Ovary (tissue), 9 donors: Measurements from ENCODE around the gene MAN1C1. TPM values are rescaled to one million over a fixed set of nuclear protein-coding genes. Genes with fewer than 3 reads are reported as not detected.

Experiments used
- DNase-seq, 5 donors: peaks; one replicate each; pipeline ENCODE4 v3.0.0-alpha.2; 2019 to 2020
- H3K27ac ChIP-seq, 2 donors: fragments of 200-600 bp; one replicate each; pipeline versions ENCODE4 v1.5.1 to v1.8.0; 2019 to 2022
- H3K27me3 ChIP-seq: fragments of 200-600 bp; one replicate; pipeline ENCODE4 v1.8.0; 2022
- H3K36me3 ChIP-seq: fragments of 200-600 bp; sonication (generic); one replicate; pipeline ENCODE4 v1.5.1; 2019
- H3K4me1 ChIP-seq: one replicate; pipeline ENCODE4 v1.8.1; 2013; ENCODE audit warnings: mild to moderate bottlenecking, moderate library complexity; ENCODE audit not compliant: insufficient read depth
- H3K4me3 ChIP-seq: fragments of 200-600 bp; sonication (generic); one replicate; pipeline ENCODE4 v1.5.1; 2017
- H3K9me3 ChIP-seq, 2 donors: fragments of 200-600 bp in 1 of 2; sonication (generic) in 1 of 2; one replicate each; pipeline versions ENCODE4 v1.5.1 to v1.8.1; 2013 to 2019; ENCODE audit warnings: mild to moderate bottlenecking in 1 of 2, moderate library complexity in 1 of 2
- EP300 ChIP-seq: sonication (generic); formaldehyde crosslinking; IDR thresholded peaks from one replicate; pipeline ENCODE4 v1.6.1; 2017; ENCODE audit warnings: antibody characterized with exemption
- POLR2A ChIP-seq: fragments of 450-650 bp; IDR thresholded peaks from one replicate; pipeline ENCODE4 v1.6.1; 2017; ENCODE audit warnings: antibody characterized with exemption, mild to moderate bottlenecking, moderate library complexity
- WGBS, 3 donors: extraction: QIAGEN DNeasy Blood & Tissue Kit in 1 of 3; methylation state at CpG; one replicate each; pipeline versions ENCODE4 v1.1.5 to v1.1.7; 2013 to 2017; 5-methylcytosine and 5-hydroxymethylcytosine counted together
- intact Hi-C, 4 donors: fragments of 100-400 bp; cut with DNase I; formaldehyde crosslinking; loops; one replicate each; pipeline versions ENCODE4 v1.11.0 to v1.15.1; 2022 to 2023
- polyA plus RNA-seq, 2 donors: library from polyadenylated mRNA; stranded (reverse); fragments of 200-250 nt in 1 of 2; fragments of 350-450 nt in 1 of 2; fragmentation: Illumina TruSeq in 1 of 2; extraction: RNeasy Lipid Tissue Mini Kit (QIAGEN cat#74804) in 1 of 2; gene quantifications; one replicate each; pipeline ENCODE4 v1.2.3, GENCODE V29; 2013 to 2014
- total RNA-seq, 7 donors: library from RNA; depleted of rRNA in 2 of 7; stranded (reverse); fragments of >200 nt in 2 of 7; fragmentation: NEBNext Ultra II Directional in 3 of 7; extraction: Animal tissue kit (Norgen Biotek cat#: 25700) in 3 of 7; gene quantifications; one replicate each; pipeline versions ENCODE4 v1.1.0 to v1.2.4, GENCODE V29; 2016 to 2023
- TF ChIP-seq, protein P1 (sequence below), 3 donors: fragments of 450-650 bp in 2 of 3; fragments of 200-600 bp in 1 of 3; IDR thresholded peaks; one replicate each; pipeline versions ENCODE4 v1.5.1 to v1.8.0; 2016 to 2022; ENCODE audit warnings: antibody characterized with exemption in 3 of 3, mild to moderate bottlenecking in 1 of 3
- donor health status: DM: no; HTN: no; CAD: no; lungs with moderate emphysema.
- donor health status: DM: no; HTN: no; CAD: no.
- donor health status: Bipolar disorder and iron deficiency.
- donor health status: DM: yes; HTN: yes; CAD: no.
- donor health status: DM: no; HTN: no; CAD: no.
- donor health status: DM: yes; HTN: yes; CAD: no.

MAN1C1 gene
- total and polyA plus RNA-seq, 9 donors: 18.0 to 59.2 (median 33.1) TPM

DNA sequence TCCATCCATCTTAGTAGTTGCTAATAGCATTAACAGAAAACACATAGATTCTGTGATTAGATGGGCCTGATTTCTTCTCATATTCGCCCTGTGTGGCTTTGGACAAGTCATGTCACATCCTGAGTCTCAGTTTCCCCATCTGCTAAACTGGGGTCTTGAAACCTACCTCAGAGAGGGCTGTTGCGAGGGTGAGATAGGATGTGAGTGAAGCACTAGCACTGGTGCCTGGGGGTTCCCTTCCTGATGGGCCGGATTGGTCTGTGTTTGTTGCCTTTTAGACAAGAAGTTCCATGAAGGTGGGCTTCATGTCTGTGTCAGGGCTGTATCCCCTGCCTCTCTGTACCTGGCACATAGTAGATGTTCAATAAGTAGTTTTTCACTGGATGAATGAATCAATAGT is 3.5 kb upstream of the MAN1C1 start:
- no peak overlapping the region for H3K4me3 ChIP-seq
- intact Hi-C loops: loop anchor here in 3 of 4 donors (5.0 to 10.0 kb wide), 3 partner anchors 92 to 382 kb away; partner anchors contain the start of gene PAFAH2 (in 1 of the 3)
- TF ChIP-seq POLR2A (no peak), EP300 (no peak)
- TF ChIP-seq, protein P1, sequence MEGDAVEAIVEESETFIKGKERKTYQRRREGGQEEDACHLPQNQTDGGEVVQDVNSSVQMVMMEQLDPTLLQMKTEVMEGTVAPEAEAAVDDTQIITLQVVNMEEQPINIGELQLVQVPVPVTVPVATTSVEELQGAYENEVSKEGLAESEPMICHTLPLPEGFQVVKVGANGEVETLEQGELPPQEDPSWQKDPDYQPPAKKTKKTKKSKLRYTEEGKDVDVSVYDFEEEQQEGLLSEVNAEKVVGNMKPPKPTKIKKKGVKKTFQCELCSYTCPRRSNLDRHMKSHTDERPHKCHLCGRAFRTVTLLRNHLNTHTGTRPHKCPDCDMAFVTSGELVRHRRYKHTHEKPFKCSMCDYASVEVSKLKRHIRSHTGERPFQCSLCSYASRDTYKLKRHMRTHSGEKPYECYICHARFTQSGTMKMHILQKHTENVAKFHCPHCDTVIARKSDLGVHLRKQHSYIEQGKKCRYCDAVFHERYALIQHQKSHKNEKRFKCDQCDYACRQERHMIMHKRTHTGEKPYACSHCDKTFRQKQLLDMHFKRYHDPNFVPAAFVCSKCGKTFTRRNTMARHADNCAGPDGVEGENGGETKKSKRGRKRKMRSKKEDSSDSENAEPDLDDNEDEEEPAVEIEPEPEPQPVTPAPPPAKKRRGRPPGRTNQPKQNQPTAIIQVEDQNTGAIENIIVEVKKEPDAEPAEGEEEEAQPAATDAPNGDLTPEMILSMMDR (IDR thresholded peaks at IDR 0.05): no peak

DNA sequence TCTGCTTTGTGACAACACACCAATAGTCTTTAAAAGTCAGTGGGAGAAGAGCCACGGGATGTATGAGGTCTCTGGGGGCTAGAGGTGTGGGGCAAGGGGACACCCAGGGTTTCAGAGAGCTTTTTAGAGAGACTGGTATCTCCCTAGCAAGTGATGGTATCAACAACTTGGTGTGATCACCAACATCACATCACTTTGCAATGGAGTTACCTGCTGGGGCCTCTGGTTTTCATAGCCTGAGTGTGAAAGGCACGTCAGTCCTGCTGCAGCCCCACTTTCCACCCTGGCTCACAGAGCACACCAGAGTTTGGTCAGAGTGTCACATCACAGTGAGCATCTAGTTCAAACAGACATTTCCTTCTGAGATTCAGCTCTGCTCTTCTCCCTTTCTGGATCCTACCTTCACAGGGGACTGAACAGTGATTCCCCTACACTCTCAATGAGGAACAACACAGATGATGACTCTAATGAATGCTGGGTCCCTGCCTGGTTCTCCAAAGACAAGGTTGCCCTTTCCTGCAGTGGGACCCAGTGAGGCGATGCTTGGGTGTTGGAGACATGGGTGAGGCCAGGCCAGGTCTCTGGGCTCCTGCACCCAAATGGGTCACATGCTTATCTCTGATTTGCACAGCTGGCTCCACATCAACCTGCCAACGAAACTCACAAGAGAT is 2.0 kb upstream of the MAN1C1 start:
- no peak for TF ChIP-seq POLR2A
- TF ChIP-seq, protein P1 (IDR thresholded peaks at IDR 0.05): no peak
- no peak for TF ChIP-seq EP300
- Histone ChIP-seq H3K4me1 (peaks cover 4% of the 10 kb centered on the region), H3K36me3 (no peaks in the 10 kb centered on the region), H3K9me3 (no peaks in the 10 kb centered on the region), H3K27me3 (no peaks in the 10 kb centered on the region), H3K27ac (no peak overlapping the region), H3K4me3 (no peak overlapping the region)
- no peak for DNase-seq
- WGBS, 3 donors: 72 to 86% (median 85%) methylated on average over 4 of the region's 4 CpGs
- intact Hi-C loops: loop anchor here (5.0 to 10.0 kb wide), 4 partner anchors 90 to 380 kb away; partner anchors contain the start of gene PAFAH2 (in 1 of the 4)

More for the DNA sequence above, 3.5 kb upstream of the MAN1C1 start:
- Histone ChIP-seq H3K36me3 (no peaks in the 10 kb centered on the region), H3K9me3 (no peaks in the 10 kb centered on the region), H3K27me3 (no peaks in the 10 kb centered on the region), H3K4me1 (peaks cover 2% of the 10 kb centered on the region), H3K27ac (no peak overlapping the region)
- 92 to 99% (median 94%) methylated on average over 3 of the region's 3 CpGs for WGBS, 3 donors
- DNase-seq: no peak

DNA sequence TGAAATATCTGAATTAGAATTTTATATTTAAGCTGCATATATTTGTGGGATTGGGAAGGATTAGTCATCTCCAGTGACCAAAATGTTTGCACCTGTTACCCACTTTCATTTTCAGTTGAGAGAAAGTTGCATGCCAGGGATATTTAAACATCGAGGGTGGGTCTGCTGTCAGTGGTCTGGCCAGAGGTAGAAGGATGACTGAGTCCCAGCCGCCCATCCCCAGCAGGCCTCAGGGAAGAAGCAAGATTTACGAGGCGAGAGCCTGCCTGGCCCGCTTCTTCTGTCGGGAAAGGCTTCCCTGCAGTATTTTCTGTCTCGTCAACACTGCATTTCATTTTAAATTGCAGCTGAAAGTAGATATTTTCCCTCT is 1.4 kb upstream of the MAN1C1 start:
- WGBS, 3 donors: 51 to 57% (median 54%) methylated on average over 7 of the region's 7 CpGs

DNA sequence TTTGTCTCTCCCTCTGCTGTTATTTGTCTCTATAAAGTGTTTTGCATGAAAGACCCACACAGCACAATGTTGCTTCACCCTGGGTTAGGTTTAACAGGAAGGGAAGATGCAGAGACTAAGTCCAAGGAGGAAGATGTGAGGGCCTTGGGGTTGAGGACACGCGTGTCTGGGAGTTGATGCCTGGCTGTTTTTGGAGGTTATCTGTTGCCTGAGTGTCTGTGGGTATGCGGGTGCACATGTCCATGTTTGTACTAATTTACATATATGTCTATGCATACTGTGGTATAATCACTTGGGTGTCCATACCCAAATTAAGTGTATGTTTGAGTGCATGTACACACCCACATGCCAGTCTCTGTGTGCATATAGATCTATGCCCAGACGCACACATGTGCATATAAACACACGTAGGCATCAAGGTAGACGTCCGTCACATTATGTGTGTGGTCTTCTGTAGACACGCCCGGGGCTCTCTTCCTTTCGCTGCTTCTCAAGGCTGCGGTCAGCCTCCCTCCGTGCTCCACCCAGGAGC is 962 bp upstream of the MAN1C1 start:
- no peak for DNase-seq
- Histone ChIP-seq H3K36me3 (no peaks in the 10 kb centered on the region), H3K4me1 (peaks cover 8% of the 10 kb centered on the region), H3K9me3 (no peaks in the 10 kb centered on the region), H3K4me3 (peak overlapping the region; percentile 59), H3K27ac (peak overlapping the region; percentile 60 to 81), H3K27me3 (no peaks in the 10 kb centered on the region)
- TF ChIP-seq EP300 (no peak), POLR2A (no peak)
- TF ChIP-seq, protein P1 (IDR thresholded peaks at IDR 0.05): no peak
- intact Hi-C loops: loop anchor here in 3 of 4 donors (2.0 to 10.0 kb wide), 4 partner anchors 89 to 379 kb away; partner anchors contain the start of gene PAFAH2 (in 1 of the 3)
- WGBS, 3 donors: 7 to 12% (median 9%) methylated on average over 12 of the region's 12 CpGs

More for the DNA sequence above, 1.4 kb upstream of the MAN1C1 start:
- Histone ChIP-seq H3K9me3 (no peaks in the 10 kb centered on the region), H3K27ac (peak overlapping the region in 1 of 2 donors; percentile 81), H3K4me3 (no peak overlapping the region), H3K27me3 (no peaks in the 10 kb centered on the region), H3K36me3 (no peaks in the 10 kb centered on the region), H3K4me1 (peaks cover 7% of the 10 kb centered on the region)
- TF ChIP-seq, protein P1 (IDR thresholded peaks at IDR 0.05): no peak
- TF ChIP-seq POLR2A (no peak), EP300 (no peak)
- no peak for DNase-seq
- intact Hi-C loops: loop anchor here in 3 of 4 donors (5.0 to 10.0 kb wide), 3 partner anchors 90 to 380 kb away; partner anchors contain the start of gene PAFAH2 (in 1 of the 3)
